ENCODE measurements around the gene HOXB1.

The HOXB1 gene

GRCh38 chr17:48553826-48554225 is 23.0 kb upstream of the HOXB1 start:
- DNase-seq, result no peak

DNA sequence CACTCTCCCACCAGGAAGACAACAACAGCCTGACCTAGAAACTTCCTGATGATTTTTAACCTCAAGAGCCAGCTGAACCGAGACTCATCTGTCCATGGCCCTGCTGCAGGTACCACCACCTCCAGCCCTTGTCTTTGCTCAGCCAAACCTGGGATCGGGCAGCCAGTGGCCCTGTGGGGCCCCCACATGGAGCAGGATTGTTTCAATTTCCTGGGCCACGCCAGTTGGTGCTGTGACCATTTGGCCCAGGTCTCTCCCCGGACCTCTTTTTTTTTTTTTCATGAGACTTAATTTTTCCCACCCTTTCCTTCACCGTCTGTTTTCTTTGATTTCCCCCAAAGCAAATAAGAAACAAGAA is 22.4 kb upstream of the HOXB1 start:
- no peak for DNase-seq

- DNase-seq, result no peak
Measured at GRCh38 chr17:48552466-48553189, 21.8 kb upstream of the HOXB1 start.

DNA sequence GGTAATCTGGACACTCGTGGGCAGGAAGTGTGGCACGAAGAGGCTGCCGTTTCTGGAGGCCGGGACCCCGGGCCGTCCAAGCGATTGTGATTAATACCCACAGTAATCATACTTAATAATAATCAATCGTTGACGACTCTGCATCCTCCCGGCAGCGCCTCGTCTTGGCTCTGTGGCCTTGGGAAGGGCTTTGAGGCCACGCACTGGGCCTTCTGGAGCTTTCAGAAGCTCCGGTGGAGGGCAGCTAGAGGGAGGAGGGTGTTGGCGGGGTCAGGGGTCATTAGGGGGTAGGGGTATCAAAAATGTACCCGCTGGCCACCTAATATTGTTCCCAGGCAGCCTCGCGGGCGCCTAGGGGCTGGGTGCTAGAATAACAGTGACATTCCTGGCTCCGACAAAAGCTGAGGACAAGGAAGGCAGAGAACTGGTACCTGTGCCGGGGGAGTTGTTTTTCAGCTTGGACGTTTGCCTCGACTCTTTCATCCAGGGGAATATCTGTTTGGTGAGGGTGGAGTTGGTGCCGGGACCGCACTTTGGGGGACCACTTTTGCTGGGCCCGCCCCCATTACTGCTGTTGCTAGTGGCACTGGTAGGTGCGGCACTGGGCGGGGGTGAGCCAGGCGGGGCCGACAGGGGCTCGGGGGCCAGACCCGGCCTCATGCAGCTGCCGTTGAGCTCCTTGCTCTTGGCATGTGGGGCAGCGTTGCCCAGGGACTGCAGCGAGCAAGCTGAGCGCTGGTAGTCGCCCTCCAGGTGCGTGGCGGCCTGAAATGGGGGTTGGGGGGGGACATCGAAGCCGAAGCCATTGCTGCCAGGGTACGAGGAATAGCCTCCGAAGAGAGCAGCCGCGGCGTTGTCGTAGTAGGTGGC is 21.0 kb upstream of the HOXB1 start:
- no peak for DNase-seq

DNA sequence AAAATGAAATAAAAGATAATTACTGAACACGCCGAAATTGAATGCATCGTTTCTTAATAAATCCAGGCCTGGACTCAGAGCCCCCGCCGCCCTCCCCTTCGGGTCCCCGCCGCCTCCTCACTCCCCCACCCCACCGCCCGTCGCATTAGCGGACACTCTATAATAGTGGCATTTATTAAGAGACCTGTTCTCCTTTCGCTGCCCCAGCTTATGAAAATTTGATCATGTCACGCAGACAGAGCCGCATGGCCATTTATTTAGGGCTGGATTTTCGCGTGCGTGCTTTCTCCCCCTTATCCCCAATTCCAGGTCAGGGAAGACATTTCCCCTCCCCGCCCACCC is 20.4 kb upstream of the HOXB1 start:
- DNase-seq, result no peak

GRCh38 chr17:48550502-48551213 is 19.8 kb upstream of the HOXB1 start:
- no peak for DNase-seq

- DNase-seq, result no peak
Measured at GRCh38 chr17:48549914-48550501, 19.2 kb upstream of the HOXB1 start.

GRCh38 chr17:48549281-48549630 is 18.4 kb upstream of the HOXB1 start:
- DNase-seq, result no peak

DNA sequence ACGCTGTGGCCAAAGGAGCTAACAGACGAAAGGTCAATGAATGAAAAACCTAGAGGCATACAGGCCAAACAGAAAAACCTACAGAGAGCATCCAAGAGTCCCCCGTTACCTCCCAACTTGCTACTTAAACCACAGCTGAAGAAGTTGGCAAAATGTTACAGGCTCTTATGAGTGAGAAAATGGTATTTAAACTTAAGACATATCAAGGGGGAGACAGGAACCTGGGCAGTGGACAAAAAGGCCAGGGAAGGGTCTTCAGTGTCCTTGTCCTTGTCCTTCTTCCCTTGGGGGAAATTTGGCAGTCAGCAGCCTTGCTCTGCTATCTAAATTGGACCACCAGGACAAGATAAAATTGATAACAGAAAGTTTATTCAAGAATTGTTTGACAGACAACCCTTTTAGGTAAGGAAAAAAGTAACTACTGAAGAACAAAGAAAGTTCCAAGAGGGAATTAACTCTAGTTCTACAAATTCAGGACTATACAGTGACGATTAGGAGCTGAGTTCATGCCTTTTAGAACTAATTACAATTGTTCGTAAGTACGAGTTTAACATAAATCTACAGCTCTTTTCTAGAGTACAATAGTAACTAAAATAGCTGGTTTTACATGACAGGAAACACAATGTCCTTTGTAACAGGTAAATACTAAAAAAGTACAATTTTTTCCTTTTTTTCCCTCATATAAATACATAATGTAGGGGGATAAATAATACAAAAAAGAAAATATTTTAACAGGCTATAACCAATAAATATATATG is 17.9 kb upstream of the HOXB1 start:
- DNase-seq, result no peak

DNA sequence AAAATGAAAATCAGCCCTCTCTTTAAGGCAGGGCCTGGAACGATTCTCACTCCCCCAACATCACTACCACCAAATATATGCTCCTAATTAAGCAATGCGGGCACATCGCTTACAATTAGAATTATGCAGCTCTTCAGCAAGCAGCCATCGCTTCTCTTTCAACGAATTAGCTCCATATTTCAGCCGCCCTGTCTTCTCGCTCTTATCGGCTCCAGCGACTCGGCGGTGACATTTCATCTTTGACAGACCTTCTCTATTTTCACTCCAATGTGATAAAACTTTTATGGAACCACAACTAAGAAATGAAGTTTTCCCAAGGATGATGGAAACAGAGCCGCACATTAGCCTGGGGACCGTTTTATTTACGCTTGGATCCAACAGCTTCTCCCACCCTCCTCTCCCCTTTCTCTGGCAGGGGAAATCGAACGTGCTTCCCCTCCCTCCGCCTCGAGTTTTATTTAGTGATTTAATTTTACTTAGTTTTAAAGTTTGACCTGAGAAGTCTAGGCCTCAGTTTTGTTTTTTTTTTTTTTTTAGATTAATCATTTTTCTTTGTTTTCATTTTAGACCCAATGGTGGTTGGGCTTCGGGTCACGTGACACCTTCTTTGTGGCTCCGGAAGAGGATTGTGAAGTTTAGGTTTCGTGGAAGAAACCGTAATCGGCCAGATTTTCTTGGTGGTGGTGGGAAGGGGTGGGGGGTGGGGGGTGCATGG is 17.2 kb upstream of the HOXB1 start:
- peak; percentile 62 for DNase-seq

- DNase-seq, result no peak
Measured at GRCh38 chr17:48546924-48547807, 16.4 kb upstream of the HOXB1 start.

DNA sequence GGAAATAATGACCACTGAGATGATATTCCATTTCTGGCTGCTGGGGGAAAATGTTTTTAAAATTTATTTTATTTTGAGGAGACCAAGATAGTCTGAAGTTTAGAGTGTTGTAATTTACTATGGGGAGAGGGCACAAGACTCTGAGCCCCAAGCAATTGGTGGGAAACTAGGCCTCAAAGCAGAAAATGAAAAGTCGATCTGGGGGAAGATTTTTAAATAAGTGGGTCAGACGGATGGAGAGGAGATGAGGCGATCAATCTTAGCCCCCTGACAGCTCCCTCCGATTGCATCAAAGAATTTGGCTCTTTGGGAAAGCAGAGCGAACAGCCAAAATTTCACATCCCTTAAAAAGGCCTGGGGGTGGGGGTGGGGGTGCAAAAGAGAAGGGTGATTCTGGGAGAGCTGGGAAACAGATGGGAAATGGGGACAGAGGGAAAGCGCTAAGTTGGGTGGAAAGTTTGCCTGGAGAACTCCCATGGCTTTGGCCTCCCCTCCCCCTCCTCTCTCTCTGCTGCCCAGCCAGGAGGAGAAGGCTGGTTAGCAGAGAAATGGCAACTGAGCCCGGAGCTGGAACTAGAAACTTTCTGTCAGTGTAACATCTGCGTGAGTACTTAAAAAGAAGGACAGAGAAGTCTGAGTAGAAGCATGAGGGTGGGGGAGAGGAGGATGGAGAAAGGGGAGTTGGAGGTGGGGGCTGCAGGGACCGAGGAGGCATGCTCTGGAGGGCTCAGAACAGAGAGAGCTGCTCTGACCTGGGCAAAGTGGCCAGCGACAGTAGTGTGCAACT is 15.5 kb upstream of the HOXB1 start:
- no peak for DNase-seq

- no peak for DNase-seq
Measured at GRCh38 chr17:48545539-48545938, 14.7 kb upstream of the HOXB1 start.

DNA sequence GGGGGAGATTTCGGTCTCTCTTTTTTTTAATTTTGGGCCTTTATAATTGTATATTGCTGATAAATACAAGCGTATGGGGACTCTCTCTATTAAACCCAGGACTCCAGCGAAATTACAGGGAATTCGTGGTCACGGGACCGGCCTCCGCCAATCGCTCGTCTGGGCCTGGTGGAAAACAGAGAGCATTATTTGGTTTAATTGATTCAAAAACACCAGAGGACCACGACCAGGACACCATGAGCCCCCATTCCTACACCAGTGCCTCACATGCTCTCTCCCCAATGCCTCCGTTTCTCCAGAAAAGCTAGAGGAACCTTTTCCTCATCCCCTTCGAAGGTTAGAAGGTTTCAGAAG is 14.2 kb upstream of the HOXB1 start, which contains the start of gene HOXB2:
Gene HOXB2 (minus strand): TSS at position 88 of the 354 bp plus-strand sequence. CDS start 198 bp downstream, outside the sequence.
- DNase-seq, result no peak

- peak; percentile 56 for DNase-seq
Measured at GRCh38 chr17:48544349-48545021, 13.7 kb upstream of the HOXB1 start.

DNA sequence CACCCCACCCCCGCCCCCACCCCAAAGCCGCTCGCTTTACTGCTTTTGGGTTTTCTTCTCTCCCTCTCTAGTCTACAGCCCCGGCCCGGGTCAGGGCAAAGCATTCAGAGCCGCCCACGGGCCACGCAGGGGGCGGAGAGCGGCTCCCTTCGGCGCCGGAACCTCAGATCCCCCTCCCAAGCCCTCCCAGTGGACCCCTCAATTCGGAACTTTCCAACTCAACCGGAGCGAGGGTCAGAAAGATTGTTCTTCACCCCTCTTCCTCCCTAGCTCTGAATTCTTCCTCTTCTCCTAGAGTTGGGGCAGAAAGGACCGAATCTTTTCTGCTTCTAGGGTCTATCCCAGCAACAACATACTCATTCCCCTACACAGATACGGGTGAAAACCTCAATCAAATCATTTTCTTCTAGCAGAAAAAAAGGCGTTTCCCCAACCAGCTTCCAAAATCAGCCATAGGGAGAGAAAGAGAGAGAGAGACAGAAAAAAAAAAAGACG is 13.1 kb upstream of the HOXB1 start:
- no peak for DNase-seq

GRCh38 chr17:48543107-48543853 is 12.5 kb upstream of the HOXB1 start:
- peak; percentile 72 for DNase-seq

DNA sequence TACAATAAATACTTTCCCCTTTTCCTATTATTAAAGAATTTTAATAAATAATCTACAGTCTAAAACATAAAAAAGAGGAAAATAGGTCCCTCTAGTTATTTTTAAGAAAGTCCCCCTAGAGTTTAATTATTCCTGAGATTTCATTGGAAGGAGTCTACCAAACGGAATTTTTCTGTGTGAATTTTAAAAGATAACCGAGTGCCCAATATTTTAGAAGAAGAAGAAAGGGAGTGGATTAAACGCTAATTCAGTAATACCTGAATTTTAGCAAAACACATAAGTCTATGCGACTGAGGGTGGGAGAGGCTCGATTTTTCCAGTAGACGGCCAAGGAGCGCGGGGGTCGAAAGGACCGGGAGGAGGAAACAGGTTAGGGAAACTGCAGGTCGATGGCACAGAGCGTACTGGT is 11.9 kb upstream of the HOXB1 start:
- no peak for DNase-seq

Data from CD4-positive, alpha-beta T cell treated with Interleukin-17A for 1 hour (primary cell).